Stomach (tissue), 19 donors: ENCODE measurements around the gene GCH1. TPM values are rescaled to one million over a fixed set of nuclear protein-coding genes. Genes with fewer than 3 reads are reported as not detected.

Experiments used
- DNase-seq, 2 donors: peaks; one replicate each; pipeline versions ENCODE4 v3.0.0 to v3.0.0-alpha.2; 2013 to 2019
- H3K27ac ChIP-seq, 5 donors: fragments of 200-600 bp in 4 of 5; sonication (generic) in 4 of 5; one replicate each; pipeline ENCODE4 v1.5.1; 2013 to 2019; ENCODE audit warnings: mild to moderate bottlenecking in 1 of 5, moderate library complexity in 1 of 5
- H3K27me3 ChIP-seq, 3 donors: fragments of 200-600 bp; sonication (generic); one replicate each; pipeline ENCODE4 v1.5.1; 2017 to 2019; ENCODE audit warnings: mixed run types in 1 of 3
- H3K36me3 ChIP-seq, 4 donors: fragments of 200-600 bp; sonication (generic); 1 replicate in 3 of 4; 2 replicates in 1 of 4; pipeline ENCODE4 v1.5.1; 2016 to 2019
- H3K4me1 ChIP-seq, 4 donors: fragments of 200-600 bp; sonication (generic); one replicate each; pipeline ENCODE4 v1.5.1; 2016 to 2019
- H3K4me3 ChIP-seq, 4 donors: fragments of 200-600 bp; sonication (generic) in 3 of 4; one replicate each; pipeline ENCODE4 v1.5.1; 2016 to 2019; ENCODE audit warnings: mild to moderate bottlenecking in 1 of 4
- H3K9me3 ChIP-seq, 4 donors: fragments of 200-600 bp; sonication (generic); one replicate each; pipeline ENCODE4 v1.5.1; 2016 to 2019
- EP300 ChIP-seq: sonication (generic); formaldehyde crosslinking; IDR thresholded peaks from one replicate; pipeline ENCODE4 v1.6.1; 2017; ENCODE audit warnings: antibody characterized with exemption
- POLR2A ChIP-seq, 4 donors: fragments of 450-650 bp; IDR thresholded peaks; one replicate each; pipeline ENCODE4 v1.6.1; 2016; ENCODE audit warnings: antibody characterized with exemption in 4 of 4, control low read depth in 2 of 4, mild to moderate bottlenecking in 1 of 4, moderate library complexity in 1 of 4
- POLR2AphosphoS5 ChIP-seq, 3 donors: sonication (generic); formaldehyde crosslinking; IDR thresholded peaks; one replicate each; pipeline ENCODE4 v1.6.1; 2016; ENCODE audit warnings: antibody characterized with exemption in 3 of 3
- WGBS, 5 donors: extraction: QIAGEN DNeasy Blood & Tissue Kit in 3 of 5; methylation state at CpG; one replicate each; pipeline versions ENCODE4 v1.1.5 to v1.1.7; 2013 to 2018; 5-methylcytosine and 5-hydroxymethylcytosine counted together
- intact Hi-C: fragments of 100-400 bp; cut with DNase I; formaldehyde crosslinking; loops from one replicate; pipeline ENCODE4 v1.15.1; 2023; ENCODE audit warnings: low total_unique reads
- long read RNA-seq, 10 donors: transcript quantifications; one replicate each; lab custom pipeline, GENCODE V29; 2026
- polyA plus RNA-seq, 3 donors: library from polyadenylated mRNA; stranded (reverse); fragments of 200-250 nt; gene quantifications; one replicate each; pipeline ENCODE4 v1.2.3, GENCODE V29; 2013
- total RNA-seq, 5 donors: library from RNA; depleted of rRNA; stranded (reverse); fragments of >200 nt; gene quantifications; one replicate each; pipeline versions ENCODE4 v1.1.0 to v1.2.3, GENCODE V29; 2014 to 2016
- TF ChIP-seq, protein P1 (sequence below), 7 experiments: fragments of 450-650 bp in 4 of 7; fragments of 200-600 bp in 3 of 7; sonication (generic) in 3 of 7; IDR thresholded peaks; one replicate each; pipeline ENCODE4 v1.5.1; 2016 to 2019; ENCODE audit warnings: antibody characterized with exemption in 7 of 7, control low read depth in 2 of 7, mild to moderate bottlenecking in 1 of 7
- donor health status: healthy with polysubstance abuse.
- donor health status: Bipolar disorder and iron deficiency.
- donor health status: healthy.

GCH1 gene, protein sequence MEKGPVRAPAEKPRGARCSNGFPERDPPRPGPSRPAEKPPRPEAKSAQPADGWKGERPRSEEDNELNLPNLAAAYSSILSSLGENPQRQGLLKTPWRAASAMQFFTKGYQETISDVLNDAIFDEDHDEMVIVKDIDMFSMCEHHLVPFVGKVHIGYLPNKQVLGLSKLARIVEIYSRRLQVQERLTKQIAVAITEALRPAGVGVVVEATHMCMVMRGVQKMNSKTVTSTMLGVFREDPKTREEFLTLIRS
- 10 to 100 TPM in 3 of 5 donors, 1 to 10 TPM in 1, under 1 TPM in 1; 0.58 to 52.1 (median 12.7) TPM for total RNA-seq
- polyA plus RNA-seq: 10 to 100 TPM in 2 of 3 donors, 1 to 10 TPM in 1; 8.0 to 10.5 (median 10.3) TPM
- long read RNA-seq, donor 1: 0 reads
- long read RNA-seq, donor 2, partial matches to known transcripts: 0 of 1 reads
- long read RNA-seq, donor 2, other reads (novel, unspliced or antisense): 0 of 1 reads
- long read RNA-seq, donor 3, partial matches to known transcripts: 0 of 3 reads
- long read RNA-seq, donor 3, other reads (novel, unspliced or antisense): 0 of 3 reads
- long read RNA-seq, donor 4: 0 reads
- long read RNA-seq, donor 5, partial matches to known transcripts: 0 of 1 reads
- long read RNA-seq, donor 5, other reads (novel, unspliced or antisense): 0 of 1 reads
- long read RNA-seq, donor 6, partial matches to known transcripts: 0 of 3 reads
- long read RNA-seq, donor 6, other reads (novel, unspliced or antisense): 0 of 3 reads
- long read RNA-seq, donor 7, partial matches to known transcripts: 0 of 1 reads
- long read RNA-seq, donor 7, other reads (novel, unspliced or antisense): 0 of 1 reads
- long read RNA-seq, donor 8, partial matches to known transcripts: 0 of 1 reads
- long read RNA-seq, donor 8, other reads (novel, unspliced or antisense): 0 of 1 reads
- long read RNA-seq, donor 9: 0 reads
- long read RNA-seq, donor 10, partial matches to known transcripts: 0 of 1 reads
- long read RNA-seq, donor 10, other reads (novel, unspliced or antisense): 0 of 1 reads

GRCh38 chr14:54902521-54903420 is at the start of gene GCH1:
TSS of gene GCH1 (minus strand) at chr14:54902826. CDS start at chr14:54902663, 163 bp downstream.
- H3K36me3 ChIP-seq: no peaks in the 10 kb centered on the region
- peak within 1 kb of the TSS; percentile 85 to 98 (median 88) for H3K27ac ChIP-seq
- WGBS, 5 donors: 0 to 1% (median 1%) methylated on average over 37 to 83 of the region's 83 CpGs
- TF ChIP-seq POLR2A (IDR thresholded peaks at IDR 0.05) (peak in 1 of 4 donors; percentile 39), EP300 (no peak), POLR2AphosphoS5 (IDR thresholded peaks at IDR 0.05) (peak; percentile 4 to 94 (median 88))
- TF ChIP-seq, protein P1, sequence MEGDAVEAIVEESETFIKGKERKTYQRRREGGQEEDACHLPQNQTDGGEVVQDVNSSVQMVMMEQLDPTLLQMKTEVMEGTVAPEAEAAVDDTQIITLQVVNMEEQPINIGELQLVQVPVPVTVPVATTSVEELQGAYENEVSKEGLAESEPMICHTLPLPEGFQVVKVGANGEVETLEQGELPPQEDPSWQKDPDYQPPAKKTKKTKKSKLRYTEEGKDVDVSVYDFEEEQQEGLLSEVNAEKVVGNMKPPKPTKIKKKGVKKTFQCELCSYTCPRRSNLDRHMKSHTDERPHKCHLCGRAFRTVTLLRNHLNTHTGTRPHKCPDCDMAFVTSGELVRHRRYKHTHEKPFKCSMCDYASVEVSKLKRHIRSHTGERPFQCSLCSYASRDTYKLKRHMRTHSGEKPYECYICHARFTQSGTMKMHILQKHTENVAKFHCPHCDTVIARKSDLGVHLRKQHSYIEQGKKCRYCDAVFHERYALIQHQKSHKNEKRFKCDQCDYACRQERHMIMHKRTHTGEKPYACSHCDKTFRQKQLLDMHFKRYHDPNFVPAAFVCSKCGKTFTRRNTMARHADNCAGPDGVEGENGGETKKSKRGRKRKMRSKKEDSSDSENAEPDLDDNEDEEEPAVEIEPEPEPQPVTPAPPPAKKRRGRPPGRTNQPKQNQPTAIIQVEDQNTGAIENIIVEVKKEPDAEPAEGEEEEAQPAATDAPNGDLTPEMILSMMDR (IDR thresholded peaks at IDR 0.05): peak in 4 of 7 experiments; percentile 13 to 57 (median 47)
- no peaks in the 10 kb centered on the region for H3K9me3 ChIP-seq
- peak; percentile 86 to 94 for DNase-seq
- no peaks in the 10 kb centered on the region for H3K27me3 ChIP-seq
- peaks cover 6 to 26% (median 20%) of the 10 kb centered on the region in 4 donors for H3K4me1 ChIP-seq
- intact Hi-C loops: no loop called here
- peak within 1 kb of the TSS; percentile 56 to 96 (median 74) for H3K4me3 ChIP-seq

GRCh38 chr14:54947230-54947629 is 44.6 kb upstream of the GCH1 start:
- H3K4me1 ChIP-seq: no peaks in the 10 kb centered on the region
- WGBS, 5 donors: 81 to 92% (median 85%) methylated on average over 3 of the region's 3 CpGs
- no peak for DNase-seq
- H3K27me3 ChIP-seq: no peaks in the 10 kb centered on the region
- H3K9me3 ChIP-seq: peaks cover 0 to 4% (median 0%) of the 10 kb centered on the region in 4 donors
- H3K27ac ChIP-seq: no peak overlapping the region
- H3K4me3 ChIP-seq: no peak overlapping the region
- TF ChIP-seq, protein P1 (IDR thresholded peaks at IDR 0.05): no peak
- TF ChIP-seq POLR2AphosphoS5 (IDR thresholded peaks at IDR 0.05): no peak
- TF ChIP-seq POLR2A (IDR thresholded peaks at IDR 0.05): no peak
- TF ChIP-seq EP300: no peak
- peaks cover 0 to 12% (median 3%) of the 10 kb centered on the region in 4 donors for H3K36me3 ChIP-seq
- intact Hi-C loops: no loop called here

DNA sequence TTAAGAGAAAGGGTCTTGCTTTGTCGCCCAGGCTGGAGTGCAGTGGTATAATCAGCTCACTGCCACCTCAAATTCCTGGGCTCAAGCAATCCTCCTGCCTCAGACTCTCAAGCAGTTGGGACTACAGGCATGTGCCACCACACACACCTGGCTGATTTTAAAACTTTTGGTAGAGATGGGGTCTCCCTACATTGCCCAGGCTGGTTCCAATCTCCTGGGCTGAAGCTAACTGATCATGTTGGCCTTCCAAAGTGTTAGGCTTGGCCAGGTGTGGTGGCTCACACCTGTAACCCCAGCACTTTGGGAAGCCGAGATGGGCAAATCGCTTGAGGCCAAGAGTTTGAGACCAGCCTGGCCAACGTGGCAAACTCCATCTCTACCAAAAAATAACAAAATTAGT is 43.9 kb upstream of the GCH1 start:
- Histone ChIP-seq H3K9me3 (peaks cover 0 to 4% (median 0%) of the 10 kb centered on the region in 4 donors), H3K27ac (no peak overlapping the region), H3K4me3 (no peak overlapping the region), H3K27me3 (no peaks in the 10 kb centered on the region), H3K36me3 (peaks cover 0 to 12% (median 3%) of the 10 kb centered on the region in 4 donors), H3K4me1 (no peaks in the 10 kb centered on the region)
- intact Hi-C loops: no loop called here
- DNase-seq: no peak
- WGBS, 5 donors: 90 to 98% (median 95%) methylated on average over 2 to 4 of the region's 4 CpGs
- no peak for TF ChIP-seq POLR2A (IDR thresholded peaks at IDR 0.05)
- TF ChIP-seq, protein P1 (IDR thresholded peaks at IDR 0.05): no peak
- TF ChIP-seq EP300: no peak
- no peak for TF ChIP-seq POLR2AphosphoS5 (IDR thresholded peaks at IDR 0.05)
